SH-SY5Y (cell line): ENCODE measurements around the gene DPPA2.

Experiments
- GATA2 ChIP-seq: IDR thresholded peaks from 2 replicates; pipeline ENCODE4 v1.6.1; 2011; ENCODE audit warnings: mild to moderate bottlenecking, low read depth, low read length
- GATA3 ChIP-seq: IDR thresholded peaks from 2 replicates; pipeline ENCODE4 v1.6.1; 2011; ENCODE audit warnings: low read depth, mild to moderate bottlenecking, low read length, moderate library complexity

GRCh38 chr3:109325109-109325508 is 8.8 kb upstream of the DPPA2 start:
- TF ChIP-seq GATA3 (no peak), GATA2 (no peak)
